HCT116 (cell line): Measurements from ENCODE around the gene BRD4. TPM values are rescaled to one million over a fixed set of nuclear protein-coding genes. Genes with fewer than 3 reads are reported as not detected.

Source experiments
- ATAC-seq: fragments of 200-7000 bp; cut with Tn5 transposase; 2 replicates; pipeline ENCODE4 v1.9.1; 2020; ENCODE audit warnings: mild to moderate bottlenecking, moderate library complexity
- BruUV-seq: library from RNA; stranded (reverse); fragments of 400-500 nt; replicated peaks from 2 replicates; lab custom pipeline; 2021; lab: Mats Ljungman, UMichigan
- CTCF ChIA-PET: fragments of 300-600 bp; sonication (Branson Sonifier 250); formaldehyde crosslinking; loops from one replicate; lab custom pipeline; 2021; ENCODE audit warnings: antibody characterized with exemption; lab: Charles Lee
- POLR2A ChIA-PET: fragments of 300-600, 350-600 bp; sonication (Branson Sonifier 250); formaldehyde crosslinking; loops from one replicate; lab custom pipeline; 2021; ENCODE audit warnings: antibody characterized with exemption; lab: Charles Lee
- RAD21 ChIA-PET, 2 experiments: fragments of 300-600 bp; sonication (Branson Sonifier 250); formaldehyde crosslinking; loops; one replicate each; lab custom pipeline; 2023; ENCODE audit warnings: low total read pairs in 2 of 2; ENCODE audit not compliant: uncharacterized antibody in 2 of 2, unreplicated experiment in 2 of 2, low non-redundant PET in 1 of 2; lab: Charles Lee
- DNase-seq: peaks from one replicate; pipeline ENCODE4 v3.0.0-alpha.2; 2010; ENCODE audit warnings: low read depth, low spot score
- H2AFZ ChIP-seq: fragments of 200-600 bp; shearing (Covaris generic), sonication (generic); 2 replicates; pipeline ENCODE4 v1.6.1; 2017; ENCODE audit warnings: low read depth, mixed run types, mixed read lengths, antibody characterized with exemption, low read length; ENCODE audit not compliant: poor library complexity, severe bottlenecking
- H3K27ac ChIP-seq: 2 replicates; pipeline ENCODE4 v1.5.1; 2012; ENCODE audit warnings: low read depth, low read length
- H3K27me3 ChIP-seq: fragments of 200-600 bp; sonication (generic); 2 replicates; pipeline ENCODE4 v1.6.1; 2016; ENCODE audit warnings: mixed run types, low read length, mixed read lengths; ENCODE audit not compliant: insufficient read depth
- H3K36me3 ChIP-seq, 2 experiments: fragments of 200-500 bp in 1 of 2; fragments of 200-600 bp in 1 of 2; sonication (Bioruptor generic) in 1 of 2; sonication (generic) in 1 of 2; 2 replicates each; pipeline versions ENCODE4 v1.5.1 to v1.6.1; 2014 to 2016; ENCODE audit warnings: low read length in 2 of 2, inconsistent platforms in 1 of 2, mixed read lengths in 1 of 2, mixed run types in 1 of 2; ENCODE audit not compliant: insufficient read depth in 2 of 2, control insufficient read depth in 1 of 2
- H3K4me1 ChIP-seq, 2 experiments: fragments of 200-600 bp in 1 of 2; sonication (generic) in 1 of 2; 2 replicates each; pipeline versions ENCODE4 v1.5.1 to v1.6.1; 2012 to 2017; ENCODE audit warnings: low read length in 2 of 2, inconsistent platforms in 1 of 2, mild to moderate bottlenecking in 1 of 2, mixed read lengths in 1 of 2, mixed run types in 1 of 2, moderate library complexity in 1 of 2; ENCODE audit not compliant: insufficient read depth in 2 of 2, control insufficient read depth in 1 of 2
- H3K4me2 ChIP-seq: fragments of 200-600 bp; sonication (generic); 2 replicates; pipeline ENCODE4 v1.6.1; 2017; ENCODE audit warnings: mixed run types, low read length, mixed read lengths
- H3K4me3 ChIP-seq, 2 experiments: fragments of 200-600 bp in 1 of 2; sonication (generic) in 1 of 2; replicated peaks in 1 of 2; 2 replicates each; pipeline ENCODE4 v1.5.1; 2011 to 2016; ENCODE audit warnings: low read length in 2 of 2, control low read depth in 1 of 2, low read depth in 1 of 2, mild to moderate bottlenecking in 1 of 2, mixed read lengths in 1 of 2, mixed run types in 1 of 2
- H3K79me2 ChIP-seq: fragments of 200-600 bp; sonication (generic); 2 replicates; pipeline ENCODE4 v1.6.1; 2017; ENCODE audit warnings: mild to moderate bottlenecking, mixed run types, low read length, moderate library complexity, mixed read lengths; ENCODE audit not compliant: insufficient read depth
- H3K9ac ChIP-seq: fragments of 200-600 bp; sonication (generic); 2 replicates; pipeline ENCODE4 v1.6.1; 2016; ENCODE audit warnings: low read length, mixed read lengths
- H3K9me2 ChIP-seq: fragments of 200-600 bp; sonication (generic), shearing (Covaris generic); 2 replicates; pipeline ENCODE4 v1.6.1; 2017; ENCODE audit warnings: mixed run types, mild to moderate bottlenecking, moderate library complexity; ENCODE audit not compliant: insufficient read depth
- H3K9me3 ChIP-seq, 2 experiments: fragments of 200-500 bp in 1 of 2; fragments of 200-600 bp in 1 of 2; sonication (Bioruptor generic) in 1 of 2; sonication (generic) in 1 of 2; 2 replicates each; pipeline ENCODE4 v1.6.1; 2014 to 2017; ENCODE audit warnings: low read length in 2 of 2, mixed read lengths in 2 of 2, inconsistent platforms in 1 of 2, low read depth in 1 of 2, mild to moderate bottlenecking in 1 of 2, mixed run types in 1 of 2, moderate library complexity in 1 of 2; ENCODE audit not compliant: control insufficient read depth in 1 of 2, insufficient read depth in 1 of 2
- H4K20me1 ChIP-seq: fragments of 200-600 bp; sonication (generic), shearing (Covaris generic); 2 replicates; pipeline ENCODE4 v1.6.1; 2017; ENCODE audit warnings: mixed run types, mild to moderate bottlenecking, moderate library complexity; ENCODE audit not compliant: insufficient read depth
- CBX3 ChIP-seq: IDR thresholded peaks from 2 replicates; pipeline ENCODE4 v1.6.1; 2012; ENCODE audit warnings: low read depth
- FOSL1 ChIP-seq: IDR thresholded peaks from 2 replicates; pipeline ENCODE4 v1.6.1; 2012; ENCODE audit warnings: low read depth
- JUND ChIP-seq: IDR thresholded peaks from 2 replicates; pipeline ENCODE4 v1.6.1; 2012
- RAD21 ChIP-seq: IDR thresholded peaks from 2 replicates; pipeline ENCODE4 v1.6.1; 2012; ENCODE audit warnings: low read depth, mild to moderate bottlenecking
- SP1 ChIP-seq: IDR thresholded peaks from 2 replicates; pipeline ENCODE4 v1.6.1; 2012; ENCODE audit warnings: low read depth
- TCF7L2 ChIP-seq: IDR thresholded peaks from 2 replicates; pipeline ENCODE4 v1.7.0; 2011; ENCODE audit warnings: borderline replicate concordance, inconsistent platforms; ENCODE audit not compliant: insufficient read depth, insufficient read length; ENCODE audit errors: extremely low read depth
- ZBTB33 ChIP-seq: IDR thresholded peaks from 2 replicates; pipeline ENCODE4 v1.6.1; 2011; ENCODE audit warnings: mild to moderate bottlenecking, low read length, moderate library complexity; ENCODE audit not compliant: insufficient replicate concordance; ENCODE audit errors: extremely low read depth
- ZNF274 ChIP-seq: fragments of 200-500 bp; sonication (Bioruptor generic); IDR thresholded peaks from 2 replicates; pipeline ENCODE4 v1.6.1; 2014; ENCODE audit warnings: mild to moderate bottlenecking, low read depth, low read length, inconsistent platforms
- intact Hi-C: fragments of 100-400 bp; cut with micrococcal nuclease; formaldehyde crosslinking; loops from 2 replicates; pipeline ENCODE4 v1.10.0; 2022
- total RNA-seq: library from RNA; stranded (reverse); gene quantifications from one replicate; pipeline ENCODE4 v1.2.1, GENCODE V29; 2021; ENCODE audit not compliant: unreplicated experiment

Gene BRD4
- total RNA-seq, 1 experiment from 2014 or later: 52.9 TPM

GRCh38 chr19:15240515-15240914 lies 91.8 kb downstream of the BRD4 start:
- Histone ChIP-seq H3K27ac (no peak overlapping the region), H3K27me3 (no peaks in the 10 kb centered on the region), H3K4me1 (no peaks in the 10 kb centered on the region), H3K36me3 (peaks cover 0 to 4% of the 10 kb centered on the region in 2 experiments; a peak in 1 of 4 replicates), H4K20me1 (no peaks in the 10 kb centered on the region), H3K9me3 (no peaks in the 10 kb centered on the region), H3K9ac (no peak overlapping the region), H2AFZ (no peak overlapping the region), H3K79me2 (no peaks in the 10 kb centered on the region), H3K4me2 (no peak overlapping the region), H3K4me3 (no peak overlapping the region), H3K9me2 (no peaks in the 10 kb centered on the region)
- no TSS peak for BruUV-seq
- ChIA-PET POLR2A (no interaction called here), CTCF (no interaction called here), RAD21 (no interaction called here)
- DNase-seq: no peak
- no peak for ATAC-seq
- intact Hi-C loops: no loop called here
- no peak for TF ChIP-seq FOSL1
- TF ChIP-seq JUND: no peak
- no peak for TF ChIP-seq RAD21
- no peak for TF ChIP-seq SP1
- TF ChIP-seq CBX3: no peak
- TF ChIP-seq TCF7L2: no peak
- TF ChIP-seq ZNF274: no peak
- no peak for TF ChIP-seq ZBTB33
